Endothelial cell of umbilical vein (primary cell): Measurements from ENCODE around the gene OR9A2. TPM values are rescaled to one million over a fixed set of nuclear protein-coding genes. Genes with fewer than 3 reads are reported as not detected.

Experiments used
- BruUV-seq: library from RNA; stranded (reverse); fragments of 400-500 nt; replicated peaks from 2 replicates; lab custom pipeline; 2021; lab: Mats Ljungman, UMichigan
- CTCF ChIA-PET: fragments of 300-600, 350-600 bp; sonication (Branson Sonifier 250); formaldehyde crosslinking; loops from one replicate; lab custom pipeline; 2021; ENCODE audit warnings: antibody characterized with exemption, inconsistent platforms; lab: Charles Lee
- POLR2A ChIA-PET: fragments of 300-600, 350-600 bp; sonication (Branson Sonifier 250); formaldehyde crosslinking; loops from one replicate; lab custom pipeline; 2021; ENCODE audit warnings: antibody characterized with exemption, inconsistent platforms; lab: Charles Lee
- DNase-seq: peaks from one replicate; pipeline ENCODE4 v3.0.0-alpha.2; 2011; ENCODE audit warnings: low read depth, low spot score
- FAIRE-seq: peaks from 2 replicates; lab custom pipeline; 2011; peaks lifted over from hg19 to GRCh38; lab: Jason Lieb, UNC
- H2AFZ ChIP-seq: 2 replicates; pipeline ENCODE4 v1.6.0; 2012; ENCODE audit warnings: low read depth, low read length, control low read depth, inconsistent platforms
- H3K27ac ChIP-seq: 2 replicates; pipeline ENCODE4 v1.5.1; 2011; ENCODE audit warnings: low read depth, mild to moderate bottlenecking, control low read depth, low read length, moderate library complexity; ENCODE audit not compliant: insufficient read depth
- H3K27me3 ChIP-seq, 2 experiments: 2 replicates each; pipeline versions ENCODE4 v1.6.0 to v1.6.1; 2011; ENCODE audit warnings: low read length in 2 of 2, mixed read lengths in 1 of 2; ENCODE audit not compliant: control insufficient read depth in 2 of 2, insufficient read depth in 2 of 2
- H3K36me3 ChIP-seq, 2 experiments: 2 replicates in 1 of 2; 3 replicates in 1 of 2; pipeline ENCODE4 v1.5.1; 2011; ENCODE audit warnings: low read length in 2 of 2, mild to moderate bottlenecking in 1 of 2, moderate library complexity in 1 of 2; ENCODE audit not compliant: control insufficient read depth in 2 of 2, insufficient read depth in 2 of 2; ENCODE audit errors: extremely low read depth in 1 of 2
- H3K4me1 ChIP-seq: 3 replicates; pipeline ENCODE4 v1.5.1; 2011; ENCODE audit warnings: mild to moderate bottlenecking, low read length; ENCODE audit not compliant: control insufficient read depth, insufficient read depth; ENCODE audit errors: extremely low read depth
- H3K4me2 ChIP-seq: 2 replicates; pipeline ENCODE4 v1.6.1; 2011; ENCODE audit warnings: low read length, control low read depth, mixed read lengths; ENCODE audit not compliant: insufficient read depth
- H3K4me3 ChIP-seq, 3 experiments: fragments of 200-600 bp in 1 of 3; sonication (generic), shearing (Covaris generic) in 1 of 3; replicated peaks in 1 of 3; 2 replicates each; pipeline ENCODE4 v1.5.1; 2011 to 2016; ENCODE audit warnings: control low read depth in 3 of 3, low read length in 3 of 3, mild to moderate bottlenecking in 2 of 3, inconsistent platforms in 1 of 3, low read depth in 1 of 3, moderate library complexity in 1 of 3; ENCODE audit not compliant: insufficient read depth in 1 of 3
- H3K79me2 ChIP-seq: 2 replicates; pipeline ENCODE4 v1.6.0; 2012; ENCODE audit warnings: low read length, inconsistent platforms; ENCODE audit not compliant: control insufficient read depth, insufficient read depth
- H3K9ac ChIP-seq: replicated peaks from 2 replicates; pipeline ENCODE3; 2011; ENCODE audit warnings: low read length, control low read depth; ENCODE audit not compliant: insufficient read depth; ENCODE audit errors: extremely low read depth
- H3K9me1 ChIP-seq: replicated peaks from 3 replicates; pipeline ENCODE4 v1.6.0; 2011; ENCODE audit warnings: mild to moderate bottlenecking, low read length; ENCODE audit not compliant: control insufficient read depth, insufficient read depth; ENCODE audit errors: extremely low read depth
- H3K9me3 ChIP-seq: replicated peaks from 2 replicates; pipeline ENCODE4 v1.5.1; 2012; ENCODE audit warnings: low read length, inconsistent platforms; ENCODE audit not compliant: control insufficient read depth, insufficient read depth
- H4K20me1 ChIP-seq: replicated peaks from 2 replicates; pipeline ENCODE3; 2011; ENCODE audit warnings: mild to moderate bottlenecking, low read length; ENCODE audit not compliant: control insufficient read depth, insufficient read depth; ENCODE audit errors: extremely low read depth
- EZH2 ChIP-seq: IDR thresholded peaks from 2 replicates; pipeline ENCODE4 v1.6.1; 2012; ENCODE audit warnings: borderline replicate concordance, low read depth, mild to moderate bottlenecking, moderate library complexity, low read length, inconsistent platforms; ENCODE audit not compliant: severe bottlenecking
- FOS ChIP-seq: IDR thresholded peaks from 2 replicates; pipeline ENCODE4 v1.6.1; 2011; ENCODE audit warnings: mild to moderate bottlenecking, low read length, moderate library complexity, borderline replicate concordance; ENCODE audit not compliant: insufficient read depth
- GATA2 ChIP-seq: IDR thresholded peaks from 2 replicates; pipeline ENCODE4 v1.7.0; 2011; ENCODE audit warnings: low read depth, mild to moderate bottlenecking, moderate library complexity, mixed read lengths, low read length; ENCODE audit not compliant: insufficient read length, insufficient read depth
- JUN ChIP-seq: IDR thresholded peaks from 2 replicates; pipeline ENCODE4 v1.6.1; 2011; ENCODE audit warnings: borderline replicate concordance, low read depth; ENCODE audit not compliant: insufficient read length, insufficient read depth
- MYC ChIP-seq: IDR thresholded peaks from one replicate; pipeline ENCODE4 v1.6.1; 2011; ENCODE audit warnings: mild to moderate bottlenecking, low read depth, low read length
- POLR2A ChIP-seq: IDR thresholded peaks from 2 replicates; pipeline ENCODE4 v1.6.1; 2012; ENCODE audit warnings: low read depth, mild to moderate bottlenecking, control low read depth, low read length
- POLR2AphosphoS5 ChIP-seq: IDR thresholded peaks from 2 replicates; pipeline ENCODE4 v1.6.1; 2012; ENCODE audit warnings: low read depth, mild to moderate bottlenecking, control low read depth, low read length, moderate library complexity; ENCODE audit not compliant: insufficient read depth
- dilution Hi-C: fragments of 300-500 bp; cut with MboI; formaldehyde crosslinking; loops from one replicate; pipeline ENCODE4 v1.15.0; 2019; ENCODE audit warnings: low sequenced_read_pairs; ENCODE audit not compliant: extremely low pct_ligation_motif_present
- intact Hi-C: fragments of 100-400 bp; cut with micrococcal nuclease; formaldehyde crosslinking; loops from one replicate; pipeline ENCODE4 v1.10.0; 2022
- polyA plus RNA-seq, 4 experiments: library from polyadenylated mRNA; depleted of rRNA in 3 of 4; stranded (reverse) in 3 of 4; unstranded in 1 of 4; fragments of >200 nt; gene quantifications; 2 replicates each; pipeline versions ENCODE4 v1.2.1 to v1.2.3, GENCODE V29; 2011 to 2012; ENCODE audit warnings: missing spikeins in 1 of 4
- total RNA-seq: library from RNA; stranded (reverse); gene quantifications from 2 replicates; pipeline ENCODE4 v1.2.3, GENCODE V29; 2021
- TF ChIP-seq, protein P1 (sequence below), 2 donors: IDR thresholded peaks; 1 replicate in 1 of 2; 2 replicates in 1 of 2; pipeline ENCODE4 v1.5.1; 2011; ENCODE audit warnings: low read length in 2 of 2, mild to moderate bottlenecking in 2 of 2, moderate library complexity in 2 of 2, control low read depth in 1 of 2, inconsistent platforms in 1 of 2, low read depth in 1 of 2; ENCODE audit not compliant: insufficient read depth in 1 of 2; ENCODE audit errors: extremely low read depth in 1 of 2
- TF ChIP-seq, protein P2 (sequence below): IDR thresholded peaks from 2 replicates; pipeline ENCODE4 v1.6.1; 2011; ENCODE audit not compliant: insufficient read depth, insufficient read length

Gene OR9A2
- total and polyA plus RNA-seq, 2 donors (not counting 3 experiments of a cell fraction or from before 2014, with no cell fraction given): not detected

DNA sequence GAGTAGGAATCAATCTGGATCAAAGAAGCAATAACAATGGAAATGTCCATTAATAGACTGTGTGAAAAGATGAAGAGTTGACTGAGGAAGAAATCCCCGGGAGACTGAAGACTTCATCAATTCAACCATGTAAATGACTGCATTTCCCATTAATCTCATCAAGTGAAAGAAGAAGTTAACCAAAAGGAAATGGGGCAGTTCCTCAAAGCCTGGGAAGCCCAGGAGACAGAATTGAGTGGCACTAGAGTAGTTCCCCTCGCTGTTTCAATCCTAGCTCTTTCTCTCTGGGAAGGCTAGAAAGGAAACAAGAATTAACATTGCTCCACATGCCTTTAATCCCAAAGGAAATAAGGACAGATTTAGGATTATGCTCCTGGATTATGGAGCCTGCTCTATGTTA lies 20.4 kb upstream of the OR9A2 start:
- Histone ChIP-seq H4K20me1 (no peaks in the 10 kb centered on the region), H3K4me2 (no peak overlapping the region), H3K27ac (no peak overlapping the region), H3K4me3 (no peak overlapping the region), H3K9me3 (no peaks in the 10 kb centered on the region), H2AFZ (no peak overlapping the region), H3K79me2 (no peaks in the 10 kb centered on the region), H3K9ac (no peak overlapping the region), H3K4me1 (no peaks in the 10 kb centered on the region), H3K9me1 (no peaks in the 10 kb centered on the region), H3K27me3 (peaks cover 0 to 2% of the 10 kb centered on the region in 2 experiments), H3K36me3 (no peaks in the 10 kb centered on the region)
- dilution Hi-C loops: no loop called here
- FAIRE-seq: no peak
- POLR2A ChIA-PET: no interaction called here
- no peak for TF ChIP-seq EZH2
- TF ChIP-seq POLR2A: no peak
- TF ChIP-seq MYC: no peak
- TF ChIP-seq, protein P1, sequence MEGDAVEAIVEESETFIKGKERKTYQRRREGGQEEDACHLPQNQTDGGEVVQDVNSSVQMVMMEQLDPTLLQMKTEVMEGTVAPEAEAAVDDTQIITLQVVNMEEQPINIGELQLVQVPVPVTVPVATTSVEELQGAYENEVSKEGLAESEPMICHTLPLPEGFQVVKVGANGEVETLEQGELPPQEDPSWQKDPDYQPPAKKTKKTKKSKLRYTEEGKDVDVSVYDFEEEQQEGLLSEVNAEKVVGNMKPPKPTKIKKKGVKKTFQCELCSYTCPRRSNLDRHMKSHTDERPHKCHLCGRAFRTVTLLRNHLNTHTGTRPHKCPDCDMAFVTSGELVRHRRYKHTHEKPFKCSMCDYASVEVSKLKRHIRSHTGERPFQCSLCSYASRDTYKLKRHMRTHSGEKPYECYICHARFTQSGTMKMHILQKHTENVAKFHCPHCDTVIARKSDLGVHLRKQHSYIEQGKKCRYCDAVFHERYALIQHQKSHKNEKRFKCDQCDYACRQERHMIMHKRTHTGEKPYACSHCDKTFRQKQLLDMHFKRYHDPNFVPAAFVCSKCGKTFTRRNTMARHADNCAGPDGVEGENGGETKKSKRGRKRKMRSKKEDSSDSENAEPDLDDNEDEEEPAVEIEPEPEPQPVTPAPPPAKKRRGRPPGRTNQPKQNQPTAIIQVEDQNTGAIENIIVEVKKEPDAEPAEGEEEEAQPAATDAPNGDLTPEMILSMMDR (IDR thresholded peaks at IDR 0.05; ENCODE audit: extremely low read depth in 1 of 2, insufficient read depth in 1 of 2, low read depth in 1 of 2, low read length in 2 of 2): no peak
- TF ChIP-seq GATA2: no peak
- TF ChIP-seq, protein P2, sequence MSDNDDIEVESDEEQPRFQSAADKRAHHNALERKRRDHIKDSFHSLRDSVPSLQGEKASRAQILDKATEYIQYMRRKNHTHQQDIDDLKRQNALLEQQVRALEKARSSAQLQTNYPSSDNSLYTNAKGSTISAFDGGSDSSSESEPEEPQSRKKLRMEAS: no peak
- no peak for TF ChIP-seq JUN
- no peak for TF ChIP-seq FOS
- no peak for TF ChIP-seq POLR2AphosphoS5
- no TSS peak for BruUV-seq
- intact Hi-C loops: no loop called here
- CTCF ChIA-PET: no interaction called here
- DNase-seq: no peak
